Smooth muscle cell (in vitro differentiated cells): ENCODE results near the gene GNG7. TPM values are rescaled to one million over a fixed set of nuclear protein-coding genes. Genes with fewer than 3 reads are reported as not detected.

Experiments
- DNase-seq: peaks from one replicate; lab custom pipeline; 2025; ENCODE audit not compliant: unreplicated experiment; lab: John Stamatoyannopoulos, UW
- H2AFZ ChIP-seq: fragments of 200-600 bp; sonication (generic); 2 replicates; pipeline ENCODE4 v1.6.0; 2016; ENCODE audit warnings: antibody characterized with exemption, low read depth, mild to moderate bottlenecking
- H3F3A ChIP-seq: fragments of 200-600 bp; sonication (generic); 2 replicates; pipeline ENCODE4 v1.6.0; 2017; ENCODE audit warnings: antibody characterized with exemption, low read depth
- H3K27ac ChIP-seq: fragments of 200-600 bp; sonication (generic); 2 replicates; pipeline ENCODE4 v1.5.1; 2016; ENCODE audit warnings: low read depth, mild to moderate bottlenecking
- H3K27me3 ChIP-seq: fragments of 200-600 bp; sonication (generic); 2 replicates; pipeline ENCODE4 v1.6.1; 2016; ENCODE audit warnings: low read depth, mild to moderate bottlenecking
- H3K36me3 ChIP-seq: fragments of 200-600 bp; sonication (generic); 2 replicates; pipeline ENCODE4 v1.5.1; 2016; ENCODE audit warnings: low read depth
- H3K4me1 ChIP-seq: fragments of 200-600 bp; sonication (generic); 2 replicates; pipeline ENCODE4 v1.5.1; 2016; ENCODE audit warnings: low read depth
- H3K4me2 ChIP-seq: fragments of 200-600 bp; sonication (generic); 2 replicates; pipeline ENCODE4 v1.6.0; 2016; ENCODE audit warnings: mild to moderate bottlenecking
- H3K4me3 ChIP-seq: fragments of 200-600 bp; sonication (generic); 2 replicates; pipeline ENCODE4 v1.5.1; 2016; ENCODE audit warnings: mild to moderate bottlenecking
- H3K79me2 ChIP-seq: fragments of 200-600 bp; sonication (generic); 2 replicates; pipeline ENCODE4 v1.6.0; 2016; ENCODE audit warnings: low read depth, mild to moderate bottlenecking
- H3K9ac ChIP-seq: fragments of 200-600 bp; sonication (generic); 2 replicates; pipeline ENCODE4 v1.6.0; 2016; ENCODE audit warnings: low read depth
- H3K9me3 ChIP-seq: fragments of 200-600 bp; sonication (generic); replicated peaks from 2 replicates; pipeline ENCODE4 v1.5.1; 2016; ENCODE audit warnings: low read depth
- H4K20me1 ChIP-seq: fragments of 200-600 bp; sonication (generic); 2 replicates; pipeline ENCODE4 v1.6.0; 2016; ENCODE audit warnings: low read depth
- CTCF ChIP-seq: fragments of 200-600 bp; sonication (generic); IDR thresholded peaks from 2 replicates; pipeline ENCODE4 v1.5.1; 2017; ENCODE audit warnings: borderline replicate concordance, mild to moderate bottlenecking, antibody characterized with exemption; ENCODE audit not compliant: insufficient read depth, poor library complexity, severe bottlenecking
- WGBS: methylation state at CpG from one replicate; pipeline ENCODE4 v1.1.7; 2016; ENCODE audit warnings: low lambda C conversion rate; 5-methylcytosine and 5-hydroxymethylcytosine counted together
- polyA plus RNA-seq: library from polyadenylated mRNA; unstranded; fragments of >200 nt; fragmentation: Nextera tagmentation; extraction: Ambion mirVana; gene quantifications from 2 replicates; pipeline ENCODE4 v1.2.1, GENCODE V29; 2016
- total RNA-seq: library from RNA; depleted of rRNA; stranded (reverse); fragments of >200 nt; gene quantifications from 2 replicates; pipeline ENCODE4 v1.2.3, GENCODE V29; 2014

Gene GNG7
- total and polyA plus RNA-seq, 2 experiments from 2014 or later = 1.7 to 2.6 TPM

GRCh38 chr19:2517881-2518601 lies 184.5 kb downstream of the GNG7 start:
- H3K79me2 ChIP-seq = no peaks in the 10 kb centered on the region
- peaks cover 7% of the 10 kb centered on the region for H3K4me1 ChIP-seq
- H3K27me3 ChIP-seq = no peaks in the 10 kb centered on the region
- H3K36me3 ChIP-seq = no peaks in the 10 kb centered on the region
- no peak for TF ChIP-seq CTCF
- H3K27ac ChIP-seq = peak overlapping the region; percentile 75
- H3K4me3 ChIP-seq = no peak overlapping the region
- peaks cover 9% of the 10 kb centered on the region for H3F3A ChIP-seq
- no peaks in the 10 kb centered on the region for H4K20me1 ChIP-seq
- peak overlapping the region; percentile 8 for H3K9ac ChIP-seq
- H3K4me2 ChIP-seq = peak overlapping the region; percentile 40
- no peaks in the 10 kb centered on the region for H3K9me3 ChIP-seq
- DNase-seq = no peak
- 28% methylated on average over 35 of the region's 35 CpGs for WGBS
- no peak overlapping the region for H2AFZ ChIP-seq

DNA sequence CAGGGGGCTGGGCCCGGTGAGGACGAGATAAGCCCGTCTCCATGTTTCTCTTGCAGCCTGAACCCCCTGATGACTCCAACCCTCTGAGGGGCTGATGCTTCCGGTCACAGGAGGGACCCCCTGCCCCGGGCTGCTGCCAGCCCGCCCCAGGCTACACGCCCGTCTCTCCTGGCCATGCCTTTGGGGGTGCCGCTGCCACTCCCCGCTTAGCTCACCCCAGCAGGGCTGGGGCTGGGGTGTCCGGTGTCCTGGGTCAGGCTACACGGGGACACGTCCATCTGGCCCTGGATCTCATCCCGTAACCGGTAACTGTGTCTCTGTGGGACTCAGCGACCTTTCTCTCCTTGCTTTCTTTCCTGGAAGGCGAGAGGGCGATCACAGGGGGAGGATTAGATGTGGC lies 185.8 kb downstream of the GNG7 start:
- Histone ChIP-seq H3K9me3 (no peaks in the 10 kb centered on the region), H3K4me2 (no peak overlapping the region), H3K36me3 (no peaks in the 10 kb centered on the region), H3K79me2 (no peaks in the 10 kb centered on the region), H3K4me3 (no peak overlapping the region), H3F3A (peaks cover 1% of the 10 kb centered on the region), H3K27ac (no peak overlapping the region), H3K4me1 (peaks cover 7% of the 10 kb centered on the region), H3K9ac (no peak overlapping the region), H3K27me3 (no peaks in the 10 kb centered on the region), H4K20me1 (no peaks in the 10 kb centered on the region), H2AFZ (no peak overlapping the region)
- TF ChIP-seq CTCF = no peak
- WGBS = 90% methylated on average over 13 of the region's 18 CpGs
- DNase-seq = no peak

DNA sequence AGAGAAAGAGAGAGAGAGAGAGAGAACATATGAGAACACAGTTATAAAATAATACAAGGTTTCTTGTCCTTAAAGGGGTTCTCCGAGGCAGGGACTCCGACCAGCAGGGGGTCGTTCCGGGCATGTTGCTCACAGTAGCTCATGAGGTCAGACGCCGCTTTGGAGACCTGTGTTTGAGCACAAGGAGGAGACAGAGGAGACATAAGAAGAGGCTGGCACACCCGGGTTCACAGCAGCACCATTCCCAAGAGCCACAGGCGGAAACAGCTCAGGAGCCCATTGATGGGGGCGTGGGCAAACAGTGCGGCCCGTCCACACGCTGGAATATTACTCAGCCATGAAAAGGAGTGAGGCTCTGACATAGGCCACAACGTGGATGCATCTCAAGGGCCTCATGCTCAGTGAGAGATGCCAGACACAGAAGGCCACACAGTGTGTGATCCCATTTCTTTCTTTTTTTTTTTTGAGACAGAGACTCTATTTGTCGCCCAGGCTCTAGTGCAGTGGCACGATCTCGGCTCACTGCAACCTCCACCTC lies 187.4 kb downstream of the GNG7 start:
- WGBS = 96% methylated on average over 16 of the region's 16 CpGs
- Histone ChIP-seq H3K9ac (no peak overlapping the region), H3K9me3 (no peaks in the 10 kb centered on the region), H3K27me3 (no peaks in the 10 kb centered on the region), H3F3A (no peaks in the 10 kb centered on the region), H3K79me2 (no peaks in the 10 kb centered on the region), H3K4me1 (peaks cover 7% of the 10 kb centered on the region), H3K36me3 (no peaks in the 10 kb centered on the region), H4K20me1 (no peaks in the 10 kb centered on the region), H3K27ac (no peak overlapping the region), H3K4me2 (no peak overlapping the region), H2AFZ (no peak overlapping the region), H3K4me3 (no peak overlapping the region)
- TF ChIP-seq CTCF = no peak
- no peak for DNase-seq
